Neutrophil (primary cell): ENCODE results near the gene SARDH.

Source experiments
- H3K27ac ChIP-seq: fragments of 200-600 bp; sonication (generic); 2 replicates; pipeline ENCODE4 v1.5.1; 2016; ENCODE audit warnings: mild to moderate bottlenecking, moderate library complexity
- H3K27me3 ChIP-seq: fragments of 200-600 bp; sonication (generic); 2 replicates; pipeline ENCODE4 v1.6.0; 2016; ENCODE audit warnings: mild to moderate bottlenecking
- H3K36me3 ChIP-seq: fragments of 200-600 bp; sonication (generic); 2 replicates; pipeline ENCODE4 v1.5.1; 2017
- H3K4me1 ChIP-seq, 2 experiments: fragments of 200-600 bp in 1 of 2; sonication (generic) in 1 of 2; 1 replicate in 1 of 2; 2 replicates in 1 of 2; pipeline versions ENCODE4 v1.5.1 to v1.6.1; 2013 to 2016; ENCODE audit warnings: low read depth in 1 of 2, low read length in 1 of 2, mild to moderate bottlenecking in 1 of 2, moderate library complexity in 1 of 2; ENCODE audit not compliant: control insufficient read depth in 1 of 2, insufficient read depth in 1 of 2
- H3K4me3 ChIP-seq, 2 experiments: fragments of 200-600 bp in 1 of 2; sonication (generic) in 1 of 2; 1 replicate in 1 of 2; 2 replicates in 1 of 2; pipeline ENCODE4 v1.5.1; 2013 to 2016; ENCODE audit warnings: low read depth in 1 of 2, low read length in 1 of 2, mild to moderate bottlenecking in 1 of 2, moderate library complexity in 1 of 2
- H3K9me3 ChIP-seq: fragments of 200-600 bp; sonication (generic); 2 replicates; pipeline ENCODE4 v1.5.1; 2016
- CTCF ChIP-seq: fragments of 200-600 bp; sonication (generic); IDR thresholded peaks from 2 replicates; pipeline ENCODE4 v1.5.1; 2016; ENCODE audit warnings: antibody characterized with exemption

The SARDH gene

GRCh38 chr9:133739408-133740280 lies 1.5 kb upstream of the SARDH start:
- Histone ChIP-seq H3K4me1 (no peaks in the 10 kb centered on the region), H3K27me3 (peaks cover 24% of the 10 kb centered on the region), H3K36me3 (no peaks in the 10 kb centered on the region), H3K9me3 (no peaks in the 10 kb centered on the region), H3K4me3 (no peak overlapping the region), H3K27ac (no peak overlapping the region)
- TF ChIP-seq CTCF = no peak

- Histone ChIP-seq H3K4me3 (no peak overlapping the region), H3K27ac (no peak overlapping the region), H3K4me1 (no peaks in the 10 kb centered on the region), H3K27me3 (peaks cover 24% of the 10 kb centered on the region), H3K9me3 (no peaks in the 10 kb centered on the region), H3K36me3 (no peaks in the 10 kb centered on the region)
- TF ChIP-seq CTCF = no peak
Measured at GRCh38 chr9:133738640-133739225, 581 bp upstream of the SARDH start.

- Histone ChIP-seq H3K27ac (no peak overlapping the region), H3K27me3 (peaks cover 24% of the 10 kb centered on the region), H3K36me3 (no peaks in the 10 kb centered on the region), H3K9me3 (no peaks in the 10 kb centered on the region), H3K4me3 (no peak overlapping the region), H3K4me1 (no peaks in the 10 kb centered on the region)
- TF ChIP-seq CTCF = no peak
Measured at GRCh38 chr9:133737071-133737773, 930 bp downstream of the SARDH start.

GRCh38 chr9:133735931-133736330 lies 2.2 kb downstream of the SARDH start:
- Histone ChIP-seq H3K9me3 (no peaks in the 10 kb centered on the region), H3K4me3 (no peak overlapping the region), H3K36me3 (no peaks in the 10 kb centered on the region), H3K4me1 (no peaks in the 10 kb centered on the region), H3K27me3 (peaks cover 24% of the 10 kb centered on the region), H3K27ac (no peak overlapping the region)
- no peak for TF ChIP-seq CTCF

- Histone ChIP-seq H3K27ac (no peak overlapping the region), H3K36me3 (no peaks in the 10 kb centered on the region), H3K4me1 (no peaks in the 10 kb centered on the region), H3K4me3 (no peak overlapping the region), H3K9me3 (no peaks in the 10 kb centered on the region), H3K27me3 (peaks cover 24% of the 10 kb centered on the region)
- no peak for TF ChIP-seq CTCF
Measured at GRCh38 chr9:133735415-133735775, 2.8 kb downstream of the SARDH start.
